ENCODE measurements around the gene CLK4.

Gene CLK4

GRCh38 chr5:178626484-178627258 lies at the start of gene CLK4:
CLK4 (minus strand) TSS chr5:178627050; CDS start chr5:178623416, 3,634 bp downstream.
- peak; percentile 80 for DNase-seq

GRCh38 chr5:178675922-178676321 lies 49.1 kb upstream of the CLK4 start:
- DNase-seq = no peak

DNA sequence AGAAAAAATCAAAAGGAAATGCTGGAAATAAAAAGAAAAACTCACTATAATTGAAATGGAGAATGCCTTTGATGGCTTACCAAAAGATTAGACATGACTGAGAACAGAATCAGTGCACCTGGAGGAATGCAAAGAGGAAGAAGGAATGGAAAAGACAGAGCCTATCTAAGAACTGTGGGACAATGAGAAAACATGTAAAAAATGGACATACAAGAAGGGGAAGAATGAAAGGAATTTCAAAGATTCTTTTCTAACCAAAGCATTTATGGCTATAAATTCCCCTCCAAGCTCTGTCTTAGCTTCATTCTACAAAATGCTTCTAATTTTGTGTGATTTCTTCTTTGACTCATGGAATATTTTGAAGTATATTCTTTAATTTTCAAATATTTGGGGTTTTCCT lies 47.5 kb upstream of the CLK4 start:
- DNase-seq = no peak

- DNase-seq = peak; percentile 12
Observed at GRCh38 chr5:178673801-178674295, 47.0 kb upstream of the CLK4 start.

DNA sequence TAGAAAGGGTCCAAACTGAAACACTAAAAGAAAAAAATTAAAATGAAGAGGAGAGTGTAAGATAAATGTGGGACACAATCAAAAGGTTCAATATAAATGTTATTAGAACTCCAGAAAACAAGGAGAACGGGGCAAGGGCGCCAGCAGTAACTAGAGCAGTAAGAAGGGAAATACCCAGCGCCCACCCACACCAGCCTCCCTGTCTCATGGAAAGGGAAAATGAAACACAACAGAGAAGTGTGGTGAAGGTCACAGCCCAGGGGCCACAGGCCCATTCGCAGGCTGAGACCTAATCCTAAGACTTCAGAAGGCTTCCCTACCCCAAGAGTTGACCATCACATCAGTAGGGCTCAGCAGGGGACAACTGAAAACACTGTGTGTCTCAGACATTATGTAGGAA lies 45.8 kb upstream of the CLK4 start:
- DNase-seq = no peak

GRCh38 chr5:178671602-178672144 lies 44.8 kb upstream of the CLK4 start:
- DNase-seq = no peak

DNA sequence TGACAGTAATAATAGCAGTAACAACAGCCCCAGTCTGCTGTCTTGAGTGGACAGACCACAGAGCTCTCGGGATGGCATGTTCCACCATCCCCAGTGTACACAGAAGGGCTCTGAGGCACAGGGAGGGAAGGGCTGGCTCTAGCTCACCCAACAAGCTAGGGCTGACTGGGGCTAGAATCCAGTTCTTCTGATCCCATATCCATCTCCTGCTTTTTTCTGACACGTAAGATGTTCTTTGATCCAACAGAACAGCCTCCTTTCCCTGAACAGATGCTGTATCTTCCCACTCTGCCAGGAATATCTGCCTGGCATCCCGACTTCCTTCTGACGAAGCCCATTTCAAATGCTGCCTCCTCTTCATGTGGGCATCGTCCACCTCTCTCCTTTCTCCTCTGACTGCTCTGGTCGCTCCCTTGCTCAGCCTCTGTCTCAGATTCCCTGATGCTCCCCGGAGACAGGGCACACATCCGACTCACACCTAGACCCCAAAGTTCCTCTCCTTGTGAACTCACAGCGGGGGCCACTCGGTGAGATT lies 43.6 kb upstream of the CLK4 start:
- DNase-seq = no peak

DNA sequence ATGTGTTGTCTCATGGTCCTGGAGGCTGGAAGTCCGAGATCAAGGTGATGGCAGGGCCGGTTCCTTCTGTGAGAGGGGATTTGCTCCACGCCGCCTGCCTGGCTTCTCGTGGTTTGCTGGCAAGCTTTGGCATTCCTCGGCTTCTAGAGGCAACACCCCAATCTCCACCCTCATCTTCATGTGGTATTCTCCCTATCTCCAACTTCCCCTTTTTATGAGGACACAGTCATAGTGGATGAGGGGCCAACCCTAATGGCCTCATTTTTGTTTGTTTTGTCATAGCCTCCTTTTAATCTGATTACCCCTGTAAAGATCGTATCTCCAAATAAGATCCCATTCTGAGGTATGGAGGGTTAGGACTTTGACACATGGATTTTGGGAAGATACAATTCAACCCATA lies 41.7 kb upstream of the CLK4 start:
- DNase-seq = no peak

GRCh38 chr5:178667688-178668087 lies 40.8 kb upstream of the CLK4 start:
- DNase-seq = no peak

DNA sequence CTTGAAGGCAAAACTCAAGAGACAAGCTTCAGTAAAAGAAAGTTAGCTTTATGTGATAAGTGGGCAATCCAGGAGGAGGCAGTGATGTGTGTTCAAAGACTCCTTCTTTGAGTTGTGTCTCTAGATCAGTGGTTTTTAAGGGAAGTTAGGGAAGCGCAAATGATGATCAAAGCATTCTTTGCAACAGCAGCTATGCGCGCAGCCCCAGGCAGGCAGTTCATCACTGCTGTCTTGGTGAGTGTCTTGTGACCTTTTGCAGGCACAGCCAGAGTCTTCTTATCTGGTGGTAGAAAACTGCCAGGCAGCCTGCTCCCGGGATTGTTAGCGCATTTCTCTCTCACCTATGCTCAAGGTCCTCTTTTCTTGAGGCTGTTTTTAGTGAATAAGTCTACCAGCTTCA lies 40.3 kb upstream of the CLK4 start:
- no peak for DNase-seq

DNA sequence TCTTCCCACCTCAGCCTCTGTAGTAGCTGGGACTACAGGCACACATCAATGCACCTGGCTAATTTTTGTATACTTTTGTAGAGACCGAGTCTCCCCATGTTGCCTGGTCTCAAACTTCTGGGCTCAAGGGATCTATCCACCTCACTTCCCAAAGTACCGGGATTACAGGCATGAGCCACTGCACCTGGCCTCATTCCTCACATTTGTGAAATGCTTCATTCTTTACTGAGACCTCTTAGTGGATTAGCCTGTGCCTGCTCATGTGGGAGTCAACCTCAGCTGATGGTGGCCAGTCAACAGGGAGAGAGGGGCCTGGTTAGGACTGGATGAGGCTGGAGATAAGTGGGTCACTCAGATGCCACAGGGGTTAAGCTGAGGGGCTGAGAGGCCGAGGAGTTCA lies 37.3 kb upstream of the CLK4 start:
- DNase-seq = no peak

DNA sequence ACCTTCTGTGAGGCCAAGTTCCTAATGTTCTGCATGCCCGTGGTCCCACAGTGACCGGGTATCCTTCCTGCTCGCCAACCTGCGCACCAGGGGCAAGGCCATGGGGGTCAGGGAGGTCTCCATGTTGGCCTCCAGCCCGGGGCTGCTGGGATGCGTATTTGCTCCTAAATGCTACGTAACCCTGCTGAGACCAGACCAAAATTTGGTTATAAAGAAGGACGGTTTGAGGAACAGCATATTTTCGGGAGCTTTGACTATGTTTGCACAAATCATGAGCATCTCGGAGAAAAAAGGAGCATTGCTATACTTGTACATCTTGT lies 35.7 kb upstream of the CLK4 start:
- no peak for DNase-seq

- DNase-seq = no peak
Observed at GRCh38 chr5:178661836-178662540, 35.1 kb upstream of the CLK4 start.

DNA sequence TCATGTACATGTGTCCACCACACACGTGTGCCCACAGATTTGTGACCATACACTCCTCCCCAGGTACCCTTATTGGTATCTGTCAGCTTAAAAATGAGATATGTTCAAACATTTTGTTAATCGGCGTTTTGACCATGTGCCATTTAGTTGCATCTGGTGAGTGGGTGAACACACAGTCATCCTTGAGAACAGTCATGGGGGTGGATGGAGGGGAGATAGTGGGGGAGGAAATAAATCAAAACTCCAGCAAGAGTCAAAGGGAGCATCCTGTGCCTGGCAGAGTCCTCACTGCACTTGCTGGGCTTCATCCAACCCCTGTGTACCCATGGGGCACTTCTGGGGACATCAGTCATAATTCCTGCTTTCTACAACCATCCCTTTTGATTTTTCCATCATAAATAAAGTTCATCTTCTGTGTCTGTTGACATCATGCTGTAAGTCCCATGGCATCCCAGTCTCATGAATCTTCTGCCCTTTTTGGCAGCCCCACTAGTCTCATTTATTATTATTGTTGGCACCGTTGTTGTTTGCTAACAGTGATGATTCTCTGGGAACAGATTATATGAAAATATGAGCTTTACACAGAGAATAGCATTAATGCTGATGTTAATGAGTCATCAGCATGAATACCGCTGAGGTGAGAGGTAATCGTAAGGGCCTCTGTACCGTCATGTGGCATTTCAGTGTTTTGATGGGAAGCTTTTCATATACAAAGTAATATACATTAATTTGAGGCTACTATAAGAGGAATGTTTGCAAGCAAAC lies 24.4 kb upstream of the CLK4 start:
- no peak for DNase-seq

- no peak for DNase-seq
Observed at GRCh38 chr5:178650214-178650613, 23.4 kb upstream of the CLK4 start.

- DNase-seq = no peak
Observed at GRCh38 chr5:178649580-178649979, 22.7 kb upstream of the CLK4 start.

DNA sequence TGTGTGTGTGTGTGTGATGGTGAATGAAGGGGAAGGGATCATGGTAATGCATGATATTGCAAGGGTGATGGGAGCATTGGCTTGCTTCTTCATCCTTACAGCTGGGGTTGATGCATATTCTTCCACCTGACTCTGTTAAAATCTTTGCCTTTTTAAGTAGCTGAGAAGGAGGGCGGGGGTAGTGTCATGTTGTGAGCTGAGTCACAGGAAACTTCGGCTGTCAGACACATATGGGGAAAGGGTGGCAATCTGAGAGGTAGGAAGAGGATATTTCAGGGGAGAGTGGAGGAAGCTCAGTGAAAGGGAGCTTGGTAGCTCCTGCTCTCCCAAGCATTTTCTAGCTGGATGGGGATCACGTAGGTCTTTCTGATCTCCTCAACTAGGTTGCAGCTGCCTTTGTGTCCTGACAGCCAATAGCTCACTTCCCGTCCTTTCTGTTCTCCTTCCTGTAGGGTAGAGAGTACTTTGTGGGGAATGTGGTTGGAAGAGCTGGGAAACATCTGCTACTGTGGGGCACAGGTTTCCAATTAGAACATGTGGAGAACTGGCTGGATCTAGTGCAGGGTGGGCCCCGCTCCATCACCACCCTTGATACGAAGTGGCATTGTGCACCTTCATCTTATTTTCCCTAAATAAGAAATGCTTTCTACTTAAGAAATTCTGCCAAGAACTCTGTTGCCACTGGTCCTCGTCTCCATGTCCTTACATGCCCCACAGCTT lies 18.1 kb upstream of the CLK4 start:
- DNase-seq = no peak

- DNase-seq = no peak
Observed at GRCh38 chr5:178642351-178642909, 15.6 kb upstream of the CLK4 start.

- no peak for DNase-seq
Observed at GRCh38 chr5:178641711-178642110, 14.9 kb upstream of the CLK4 start.

DNA sequence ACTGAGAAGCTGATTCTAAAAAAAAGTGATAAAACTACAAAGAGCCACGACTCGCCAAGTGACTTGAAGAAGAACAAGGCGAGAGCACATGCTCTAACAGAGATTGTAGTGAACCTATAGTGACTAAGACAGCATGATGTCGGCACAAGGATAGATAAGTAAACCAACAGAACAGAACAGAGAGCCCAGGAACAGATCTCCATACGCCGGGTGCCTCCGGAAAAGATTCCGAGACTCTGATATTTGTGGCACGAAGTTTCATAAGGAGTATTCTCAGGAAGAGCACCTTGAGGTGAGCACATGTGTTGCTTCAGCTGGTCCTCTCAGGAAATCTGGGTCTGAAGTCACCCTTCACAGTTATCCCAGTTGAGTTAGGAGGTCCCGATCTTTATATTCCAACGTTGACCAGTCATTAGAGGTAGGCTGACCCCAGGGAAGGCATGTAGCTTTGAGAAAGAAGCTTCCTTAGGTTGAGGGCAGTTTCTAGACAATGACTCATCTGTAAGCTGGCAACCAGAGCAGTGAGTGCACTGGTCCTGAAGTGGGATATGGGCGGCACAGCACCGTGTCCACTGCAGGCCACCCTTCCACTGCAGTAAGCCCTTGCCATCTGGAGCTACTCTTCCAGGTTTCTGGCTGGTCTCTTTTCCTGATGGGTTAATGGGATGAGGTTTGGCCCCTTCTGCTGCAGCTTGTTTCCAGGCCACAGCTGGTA lies 13.6 kb upstream of the CLK4 start:
- no peak for DNase-seq

DNA sequence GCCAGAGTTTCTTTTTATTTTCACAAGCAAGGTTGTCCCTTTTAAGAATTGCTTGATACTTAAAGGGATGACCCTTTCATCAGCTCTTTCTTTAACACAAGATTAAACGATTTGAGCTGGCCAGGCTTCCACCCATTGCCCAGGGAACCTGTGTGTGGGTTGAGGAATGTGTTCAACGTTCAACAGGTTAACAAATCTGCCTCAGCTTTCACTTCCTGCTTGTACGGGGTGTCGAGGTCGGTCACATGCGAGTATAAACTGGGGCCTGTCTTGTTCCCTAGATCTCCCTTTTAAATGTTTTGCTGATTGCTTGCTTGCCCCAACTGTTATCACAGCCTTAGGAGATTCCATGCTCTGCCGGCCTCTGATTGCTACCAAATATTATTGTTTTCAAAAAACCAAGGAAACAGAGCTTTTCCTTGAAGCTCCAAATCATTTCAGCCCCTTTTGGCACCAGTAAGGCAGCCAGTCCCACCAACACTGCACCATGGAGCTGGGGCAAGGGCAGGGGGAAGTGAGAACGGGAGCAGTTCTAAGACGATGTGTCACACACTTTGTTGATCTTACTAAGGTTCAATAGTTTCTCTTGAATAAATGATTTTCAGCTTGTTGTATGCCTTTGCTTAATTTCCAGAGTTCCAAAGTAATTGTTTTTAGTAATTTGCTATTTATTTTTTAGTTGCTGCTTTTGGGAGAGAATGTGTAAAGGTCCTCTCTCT lies 10.7 kb upstream of the CLK4 start:
- DNase-seq = no peak
